Parathyroid adenoma (tissue), 2 donors: Measurements from ENCODE around the gene HERC5.

Source experiments
- H2AFZ ChIP-seq: fragments of 300-600 bp; sonication (generic); one replicate; pipeline ENCODE4 v1.7.0; 2017; ENCODE audit warnings: antibody characterized with exemption, mild to moderate bottlenecking
- H3K27ac ChIP-seq: fragments of 300-600 bp; sonication (generic); one replicate; pipeline ENCODE4 v1.7.0; 2017
- H3K27me3 ChIP-seq: fragments of 300-600 bp; sonication (generic); one replicate; pipeline ENCODE4 v1.7.0; 2017; ENCODE audit warnings: low read length; ENCODE audit not compliant: control insufficient read depth, insufficient read depth
- H3K36me3 ChIP-seq: fragments of 300-600 bp; sonication (generic); one replicate; pipeline ENCODE4 v1.7.0; 2017; ENCODE audit warnings: low read length; ENCODE audit not compliant: control insufficient read depth, insufficient read depth
- H3K4me1 ChIP-seq: fragments of 300-600 bp; sonication (generic); one replicate; pipeline ENCODE4 v1.7.0; 2017; ENCODE audit warnings: control low read depth
- H3K4me2 ChIP-seq: fragments of 300-600 bp; sonication (generic); one replicate; pipeline ENCODE4 v1.7.0; 2017; ENCODE audit warnings: low read length
- H3K4me3 ChIP-seq: fragments of 300-600 bp; sonication (generic); one replicate; pipeline ENCODE4 v1.7.0; 2017; ENCODE audit warnings: low read depth, low read length
- H3K79me2 ChIP-seq: fragments of 300-600 bp; sonication (generic); one replicate; pipeline ENCODE4 v1.7.0; 2017; ENCODE audit warnings: control low read depth
- H3K9ac ChIP-seq: fragments of 300-600 bp; sonication (generic); one replicate; pipeline ENCODE4 v1.7.0; 2017; ENCODE audit warnings: mild to moderate bottlenecking
- H3K9me3 ChIP-seq: fragments of 300-600 bp; sonication (generic); one replicate; pipeline ENCODE4 v1.7.0; 2017; ENCODE audit warnings: low read length; ENCODE audit not compliant: control insufficient read depth
- CTCF ChIP-seq: fragments of 300-600 bp; sonication (generic); IDR thresholded peaks from one replicate; pipeline ENCODE4 v1.7.0; 2017; ENCODE audit warnings: antibody characterized with exemption, mild to moderate bottlenecking
- donor health status: primary hyperparathyroidism.

HERC5 gene

GRCh38 chr4:88413801-88414200 is 43.1 kb upstream of the HERC5 start:
- TF ChIP-seq CTCF: no peak
- H3K9me3 ChIP-seq: no peaks in the 10 kb centered on the region
- no peak overlapping the region for H3K4me2 ChIP-seq
- no peaks in the 10 kb centered on the region for H3K27me3 ChIP-seq
- H3K4me3 ChIP-seq: no peak overlapping the region
- no peak overlapping the region for H3K9ac ChIP-seq
- H3K36me3 ChIP-seq: no peaks in the 10 kb centered on the region
- no peak overlapping the region for H2AFZ ChIP-seq
- H3K79me2 ChIP-seq: no peaks in the 10 kb centered on the region
- H3K4me1 ChIP-seq: no peaks in the 10 kb centered on the region
- no peak overlapping the region for H3K27ac ChIP-seq

- Histone ChIP-seq H3K27ac (no peak overlapping the region), H3K9ac (no peak overlapping the region), H3K9me3 (no peaks in the 10 kb centered on the region), H3K79me2 (no peaks in the 10 kb centered on the region), H3K4me3 (no peak overlapping the region), H3K4me1 (no peaks in the 10 kb centered on the region), H3K36me3 (no peaks in the 10 kb centered on the region), H3K4me2 (no peak overlapping the region), H3K27me3 (no peaks in the 10 kb centered on the region), H2AFZ (no peak overlapping the region)
- no peak for TF ChIP-seq CTCF
Measured at GRCh38 chr4:88414755-88415154, 42.2 kb upstream of the HERC5 start.

GRCh38 chr4:88415982-88416381 is 40.9 kb upstream of the HERC5 start:
- Histone ChIP-seq H3K79me2 (no peaks in the 10 kb centered on the region), H3K9ac (no peak overlapping the region), H3K4me2 (no peak overlapping the region), H3K4me3 (no peak overlapping the region), H3K27ac (no peak overlapping the region), H3K9me3 (no peaks in the 10 kb centered on the region), H2AFZ (no peak overlapping the region), H3K27me3 (no peaks in the 10 kb centered on the region), H3K4me1 (no peaks in the 10 kb centered on the region), H3K36me3 (no peaks in the 10 kb centered on the region)
- TF ChIP-seq CTCF: no peak

- no peak overlapping the region for H2AFZ ChIP-seq
- TF ChIP-seq CTCF: no peak
- H3K9me3 ChIP-seq: no peaks in the 10 kb centered on the region
- H3K27ac ChIP-seq: no peak overlapping the region
- no peak overlapping the region for H3K4me3 ChIP-seq
- no peak overlapping the region for H3K9ac ChIP-seq
- H3K27me3 ChIP-seq: no peaks in the 10 kb centered on the region
- H3K79me2 ChIP-seq: no peaks in the 10 kb centered on the region
- no peak overlapping the region for H3K4me2 ChIP-seq
- no peaks in the 10 kb centered on the region for H3K4me1 ChIP-seq
- no peaks in the 10 kb centered on the region for H3K36me3 ChIP-seq
Measured at GRCh38 chr4:88418411-88418810, 38.5 kb upstream of the HERC5 start.

GRCh38 chr4:88419874-88420273 is 37.0 kb upstream of the HERC5 start:
- no peaks in the 10 kb centered on the region for H3K4me1 ChIP-seq
- no peak overlapping the region for H3K4me2 ChIP-seq
- TF ChIP-seq CTCF: no peak
- no peak overlapping the region for H3K4me3 ChIP-seq
- no peak overlapping the region for H3K27ac ChIP-seq
- no peak overlapping the region for H3K9ac ChIP-seq
- no peaks in the 10 kb centered on the region for H3K79me2 ChIP-seq
- H3K36me3 ChIP-seq: no peaks in the 10 kb centered on the region
- no peaks in the 10 kb centered on the region for H3K9me3 ChIP-seq
- H2AFZ ChIP-seq: no peak overlapping the region
- H3K27me3 ChIP-seq: no peaks in the 10 kb centered on the region
